Left kidney (tissue), 2 donors: ENCODE measurements around the gene TM9SF2. TPM values are rescaled to one million over a fixed set of nuclear protein-coding genes. Genes with fewer than 3 reads are reported as not detected.
"Not testable (repeated sequence)": the region's sequence is repeated elsewhere in the genome, so short reads cannot be mapped to it uniquely, and the experiment has no call there.

ENCODE experiments used
- DNase-seq: peaks from one replicate; pipeline ENCODE4 v3.0.0-alpha.2; 2013
- polyA plus RNA-seq: library from polyadenylated mRNA; unstranded; fragments of 120-200 nt; gene quantifications from one replicate; pipeline ENCODE4 v1.2.1, GENCODE V29; 2013; ENCODE audit not compliant: insufficient read length

The TM9SF2 gene
- polyA plus RNA-seq, 1 donor, result 220 TPM

DNA sequence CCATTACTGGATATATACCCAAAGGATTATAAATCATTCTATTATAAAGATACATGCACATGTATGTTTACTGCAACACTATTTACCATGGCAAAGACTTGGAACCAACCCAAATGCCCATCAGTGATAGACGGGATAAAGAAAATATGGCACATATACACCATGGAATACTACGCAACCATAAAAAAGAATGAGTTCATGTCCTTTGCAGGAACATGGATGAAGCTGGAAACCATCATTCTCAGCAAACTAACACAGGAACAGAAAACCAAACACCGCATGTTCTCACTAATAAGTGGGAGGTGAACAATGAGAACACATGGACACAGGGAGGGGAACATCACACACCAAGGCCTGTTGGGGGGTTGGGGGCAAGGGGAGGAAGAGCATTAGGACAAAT is 9.5 kb upstream of the TM9SF2 start:
- DNase-seq, result not testable (repeated sequence)

- DNase-seq, result no peak
Measured at GRCh38 chr13:99495466-99496183, 5.6 kb upstream of the TM9SF2 start.

GRCh38 chr13:99496184-99497142 is 4.8 kb upstream of the TM9SF2 start:
- DNase-seq, result no peak

DNA sequence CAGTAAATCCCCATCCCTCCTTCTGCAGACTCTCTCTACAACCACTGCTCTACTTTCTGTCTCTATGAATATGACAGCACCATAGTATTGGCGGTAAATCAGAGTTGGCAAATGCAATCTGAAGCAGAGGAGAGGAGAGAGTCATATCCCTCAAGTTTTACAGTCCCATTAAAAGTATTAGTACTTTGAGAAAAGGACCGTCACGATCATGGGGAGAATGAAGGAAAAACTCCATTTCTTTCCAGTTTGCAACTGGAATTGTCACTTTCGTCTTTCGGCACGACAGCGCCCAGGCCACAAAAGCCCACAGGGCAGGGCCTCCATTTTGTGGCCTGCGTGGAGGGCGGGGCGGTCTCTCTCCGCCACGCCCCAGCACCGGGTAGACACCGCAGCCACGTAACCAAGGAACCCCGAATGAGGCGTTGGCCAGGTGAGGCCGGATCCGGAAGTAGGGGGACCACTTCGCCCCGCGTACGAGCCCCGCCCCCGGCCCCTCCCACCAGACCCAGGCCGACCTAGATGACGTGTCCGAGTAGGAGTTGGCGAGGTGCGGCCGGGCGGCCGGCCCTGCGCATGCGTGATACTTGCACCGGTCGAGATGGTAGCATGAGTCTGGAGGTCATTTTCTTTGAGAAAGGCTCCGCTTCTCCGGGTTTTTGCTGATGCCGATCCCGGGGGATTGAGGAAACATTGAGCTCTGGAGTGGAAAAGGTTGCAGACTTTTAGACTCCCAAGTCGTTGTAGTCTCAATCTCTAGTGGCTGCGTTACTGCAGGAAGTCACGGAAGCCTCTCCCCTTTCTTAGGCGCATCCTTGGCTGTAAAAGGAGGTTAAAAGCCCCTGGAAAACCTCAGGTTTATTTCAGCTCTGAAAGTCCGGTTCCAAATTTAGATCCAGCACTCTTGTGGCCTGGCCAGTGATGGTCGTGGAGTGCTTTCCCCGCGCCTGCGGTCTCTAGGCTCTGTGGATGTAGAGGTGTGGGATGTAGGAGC is 2.8 kb upstream of the TM9SF2 start:
- peak; percentile 97 for DNase-seq

GRCh38 chr13:99500839-99501183 is 461 bp upstream of the TM9SF2 start:
- DNase-seq, result no peak

DNA sequence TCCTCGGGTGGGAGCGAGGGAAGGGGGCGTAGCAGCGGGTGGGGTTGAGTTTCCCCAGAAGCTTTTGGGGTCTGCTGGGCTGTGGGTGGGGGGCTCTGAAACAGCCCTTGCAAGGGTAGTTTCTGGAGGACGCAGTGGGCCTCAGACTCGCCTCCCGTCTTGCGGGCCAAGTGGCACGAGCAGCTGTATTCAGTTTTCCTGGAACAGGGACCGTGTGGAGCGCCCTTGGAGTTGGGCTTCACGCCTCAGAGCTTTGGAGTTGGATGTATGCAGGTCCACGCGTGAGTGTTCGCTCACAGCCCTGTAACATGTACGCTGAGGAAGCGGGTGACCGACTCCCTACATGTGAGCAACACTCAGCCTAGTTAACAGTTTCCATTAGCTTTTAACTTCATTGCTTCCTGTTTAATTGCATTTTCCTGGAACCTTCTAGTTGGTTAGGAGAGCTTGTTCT is 603 bp downstream of the TM9SF2 start:
- peak; percentile 34 for DNase-seq

- no peak for DNase-seq
Measured at GRCh38 chr13:99505814-99506269, 4.6 kb downstream of the TM9SF2 start.

DNA sequence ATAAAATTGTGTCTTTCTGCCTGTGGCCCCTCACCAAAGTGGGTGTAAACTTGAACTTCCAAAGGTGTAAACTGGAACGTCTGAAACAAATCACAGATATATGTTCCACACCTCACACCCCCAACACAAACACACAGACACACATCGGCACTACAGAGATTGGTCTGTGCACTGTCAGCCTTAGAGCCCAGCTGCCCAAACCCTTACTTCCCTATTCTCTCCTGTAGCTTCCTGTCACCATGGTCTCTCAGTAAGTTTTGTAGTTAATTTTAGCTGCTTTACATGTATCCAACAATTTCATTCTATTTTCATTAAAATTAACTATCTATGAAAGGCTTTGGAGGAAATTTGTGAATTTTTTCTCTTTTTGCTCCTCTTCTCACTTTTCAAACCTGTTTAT is 5.4 kb downstream of the TM9SF2 start:
- DNase-seq, result no peak

- DNase-seq, result no peak
Measured at GRCh38 chr13:99507054-99507453, 5.8 kb downstream of the TM9SF2 start.

DNA sequence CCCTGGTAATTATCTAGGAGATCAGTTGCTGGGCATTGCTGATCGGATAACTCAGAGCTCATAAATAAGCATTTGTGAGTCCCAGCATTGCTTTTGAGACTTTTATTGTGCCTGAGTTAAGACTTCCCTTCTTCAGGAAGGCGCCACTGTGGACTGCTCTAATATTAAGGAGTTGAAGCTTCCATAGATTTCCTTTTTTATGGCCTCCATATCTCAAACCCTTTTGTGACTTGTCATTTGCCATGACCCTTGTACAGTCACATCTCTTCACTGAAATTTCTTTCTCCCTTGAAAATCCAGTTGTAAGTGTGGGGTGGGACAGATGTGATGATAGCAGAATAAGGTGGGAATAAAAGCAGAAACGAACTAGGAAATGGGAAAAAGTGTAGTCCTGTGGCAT is 6.3 kb downstream of the TM9SF2 start:
- DNase-seq, result no peak

- DNase-seq, result no peak
Measured at GRCh38 chr13:99507986-99508385, 6.7 kb downstream of the TM9SF2 start.

GRCh38 chr13:99509479-99509878 is 8.2 kb downstream of the TM9SF2 start:
- DNase-seq, result no peak

DNA sequence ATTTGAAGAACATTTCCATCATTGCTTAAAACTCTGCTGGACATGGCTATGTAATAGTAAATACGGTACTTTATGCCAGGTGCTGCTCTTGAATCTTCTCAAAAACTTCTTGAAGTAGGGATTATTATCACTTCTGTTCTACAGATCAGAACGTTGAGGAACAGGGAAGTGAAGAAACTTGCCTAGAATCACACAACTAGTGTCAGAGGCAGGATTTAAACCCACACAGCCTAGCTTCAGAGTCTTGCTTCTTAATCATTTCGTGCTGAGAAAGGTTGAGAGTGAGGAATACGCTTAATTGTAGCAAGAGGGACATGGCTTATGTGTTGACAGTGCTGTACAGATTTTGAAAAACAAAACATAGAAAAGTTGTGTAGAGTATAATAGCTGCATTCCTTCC is 13.5 kb downstream of the TM9SF2 start:
- no peak for DNase-seq

GRCh38 chr13:99516153-99516929 is 15.1 kb downstream of the TM9SF2 start:
- no peak for DNase-seq

GRCh38 chr13:99517577-99517976 is 16.3 kb downstream of the TM9SF2 start:
- no peak for DNase-seq

DNA sequence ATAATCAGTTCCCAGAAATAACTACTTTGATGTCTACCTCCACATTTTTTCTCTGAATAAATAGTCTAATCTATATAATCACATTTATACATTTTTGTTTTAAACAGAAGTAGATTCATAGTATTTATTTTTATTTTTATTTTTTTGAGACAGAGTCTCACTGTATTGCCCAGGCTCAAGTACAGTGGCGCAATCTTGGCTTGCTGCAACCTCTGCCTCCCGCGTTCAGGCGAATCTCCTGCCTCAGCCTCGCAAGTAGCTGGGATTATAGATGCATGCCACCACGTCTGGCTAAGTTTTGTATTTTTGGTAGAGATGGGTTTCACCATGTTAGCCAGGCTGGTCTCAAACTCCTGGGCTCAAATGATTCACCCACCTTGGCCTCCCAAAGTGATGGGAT is 16.7 kb downstream of the TM9SF2 start:
- no peak for DNase-seq

GRCh38 chr13:99522298-99522697 is 21.0 kb downstream of the TM9SF2 start:
- DNase-seq, result no peak

DNA sequence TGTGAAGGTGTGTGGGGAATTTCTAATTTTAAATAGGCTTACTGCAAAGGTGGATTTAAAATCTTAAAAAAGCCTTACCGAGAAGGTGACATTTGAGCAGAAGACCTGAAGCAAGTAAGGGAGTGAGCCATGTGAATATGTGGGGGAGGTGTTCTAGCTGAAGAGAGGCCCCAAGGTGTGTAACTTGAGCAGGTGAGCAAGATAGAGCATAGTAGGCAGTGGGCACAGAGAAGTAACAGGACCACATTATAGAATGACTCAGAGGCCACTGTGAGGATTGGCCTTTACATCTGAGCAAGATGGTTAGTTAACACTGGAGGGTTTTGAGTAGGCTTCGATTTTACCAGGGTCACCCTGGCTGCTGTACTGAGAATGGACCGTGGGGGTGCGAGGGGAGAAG is 22.6 kb downstream of the TM9SF2 start:
- DNase-seq, result no peak

- no peak for DNase-seq
Measured at GRCh38 chr13:99525967-99526366, 24.7 kb downstream of the TM9SF2 start.

GRCh38 chr13:99526549-99526948 is 25.3 kb downstream of the TM9SF2 start:
- DNase-seq, result no peak

DNA sequence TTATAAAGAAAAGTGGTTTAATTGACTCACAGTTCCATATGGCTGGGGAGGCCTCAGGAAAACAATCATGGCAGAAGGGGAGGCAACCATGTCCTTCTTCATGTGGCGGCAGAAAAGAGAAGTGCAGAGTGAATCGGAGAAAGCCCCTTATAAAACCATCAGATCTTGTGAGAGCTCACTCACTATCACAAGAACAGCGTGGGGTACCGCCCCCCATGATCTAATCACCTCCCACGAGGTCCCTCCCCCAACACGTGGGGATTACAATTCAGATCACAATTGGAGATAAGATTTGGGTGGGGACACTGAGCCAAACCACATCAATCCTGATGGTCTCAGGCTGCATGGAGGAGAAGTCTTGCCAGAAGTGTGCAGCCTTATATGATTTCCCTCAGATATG is 26.0 kb downstream of the TM9SF2 start:
- no peak for DNase-seq
